GM12878 (cell line): ENCODE measurements around the gene RUVBL2. TPM values are rescaled to one million over a fixed set of nuclear protein-coding genes. Genes with fewer than 3 reads are reported as not detected.

Source experiments
- CEBPB ChIP-seq, 2 experiments: fragments of 150-350 bp in 1 of 2; IDR thresholded peaks; 2 replicates each; pipeline ENCODE4 v1.6.1; 2012 to 2014; ENCODE audit warnings: low read depth in 2 of 2, low read length in 2 of 2, borderline replicate concordance in 1 of 2, inconsistent platforms in 1 of 2
- CHD1 ChIP-seq: IDR thresholded peaks from 2 replicates; pipeline ENCODE4 v1.6.1; 2012; ENCODE audit warnings: low read depth, low read length, improper control_type of control experiment
- CHD2 ChIP-seq: IDR thresholded peaks from 2 replicates; pipeline ENCODE4 v1.6.1; 2011; ENCODE audit warnings: low read depth, low read length, improper control_type of control experiment, borderline replicate concordance
- EP300 ChIP-seq, 2 experiments: fragments of 150-350 bp in 1 of 2; IDR thresholded peaks; 2 replicates each; pipeline ENCODE4 v1.6.1; 2011 to 2012; ENCODE audit warnings: low read depth in 2 of 2, low read length in 2 of 2, borderline replicate concordance in 1 of 2, improper control_type of control experiment in 1 of 2, inconsistent platforms in 1 of 2; ENCODE audit not compliant: control insufficient read depth in 1 of 2
- JUNB ChIP-seq: IDR thresholded peaks from 2 replicates; pipeline ENCODE4 v1.6.1; 2016; ENCODE audit warnings: antibody characterized with exemption, mild to moderate bottlenecking
- LARP7 ChIP-seq: fragments of 450-650 bp; IDR thresholded peaks from 2 replicates; pipeline ENCODE4 v1.6.1; 2017; ENCODE audit warnings: mild to moderate bottlenecking
- MEF2A ChIP-seq: IDR thresholded peaks from 2 replicates; pipeline ENCODE4 v1.6.1; 2011; ENCODE audit warnings: low read depth, mild to moderate bottlenecking, low read length, moderate library complexity; ENCODE audit not compliant: insufficient read depth
- MTA2 ChIP-seq: fragments of 450-650 bp; IDR thresholded peaks from 2 replicates; pipeline ENCODE4 v1.6.1; 2016; ENCODE audit warnings: low read depth, mild to moderate bottlenecking, moderate library complexity
- MXI1 ChIP-seq: fragments of 150-350 bp; IDR thresholded peaks from 2 replicates; pipeline ENCODE4 v1.6.1; 2011; ENCODE audit warnings: low read depth, mild to moderate bottlenecking, inconsistent platforms, low read length, improper control_type of control experiment
- RELA ChIP-seq: fragments of 450-650 bp; IDR thresholded peaks from 2 replicates; pipeline ENCODE4 v1.8.0; 2014; ENCODE audit warnings: borderline replicate concordance; ENCODE audit not compliant: partially characterized antibody
- SUZ12 ChIP-seq: fragments of 200-600 bp; sonication (generic); IDR thresholded peaks from one replicate; pipeline ENCODE4 v1.6.1; 2018; ENCODE audit warnings: antibody characterized with exemption, mild to moderate bottlenecking; ENCODE audit not compliant: unreplicated experiment
- TARDBP ChIP-seq: IDR thresholded peaks from 2 replicates; pipeline ENCODE4 v1.6.1; 2016; ENCODE audit warnings: borderline replicate concordance
- TCF12 ChIP-seq: IDR thresholded peaks from 2 replicates; pipeline ENCODE4 v1.6.1; 2011; ENCODE audit warnings: low read depth, mild to moderate bottlenecking, low read length
- YY1 ChIP-seq: IDR thresholded peaks from 2 replicates; pipeline ENCODE4 v1.6.1; 2011; ENCODE audit warnings: low read depth, mild to moderate bottlenecking, low read length
- polyA plus RNA-seq, 11 experiments: library from polyadenylated mRNA; depleted of rRNA in 4 of 11; unstranded in 6 of 11; stranded (reverse) in 5 of 11; fragments of >200 nt; fragmentation: Nextera tagmentation in 4 of 11; fragmentation: Illumina TruSeq in 1 of 11; extraction: Ambion mirVana in 4 of 11; extraction: Trizol in 1 of 11; gene quantifications; 1 replicate in 1 of 11; 2 replicates in 10 of 11; pipeline versions ENCODE4 v1.2.1 to v1.2.3, GENCODE V29; 2011 to 2016; ENCODE audit warnings: inconsistent platforms in 2 of 11, missing spikeins in 2 of 11, low read depth in 1 of 11
- total RNA-seq, 4 experiments: library from RNA; depleted of rRNA in 3 of 4; stranded (reverse); fragments of >200 nt in 3 of 4; fragmentation: Illumina TruSeq in 1 of 4; extraction: Trizol in 1 of 4; gene quantifications; 2 replicates each; pipeline versions ENCODE4 v1.2.1 to v1.2.3, GENCODE V29; 2013 to 2021
- TF ChIP-seq, protein P1 (sequence below): fragments of 450-650 bp; IDR thresholded peaks from 2 replicates; pipeline ENCODE4 v1.6.1; 2017; ENCODE audit warnings: mild to moderate bottlenecking, moderate library complexity
- TF ChIP-seq, protein P2 (sequence below): IDR thresholded peaks from 2 replicates; pipeline ENCODE4 v1.6.1; 2011; ENCODE audit warnings: borderline replicate concordance, low read depth, mild to moderate bottlenecking, moderate library complexity, low read length; ENCODE audit not compliant: insufficient read depth, poor library complexity, severe bottlenecking
- TF ChIP-seq, protein P3 (sequence below): fragments of 450-650 bp; IDR thresholded peaks from 2 replicates; pipeline ENCODE4 v1.6.1; 2014; ENCODE audit warnings: mild to moderate bottlenecking
- TF ChIP-seq, protein P4 (sequence below): fragments of 150-350 bp; IDR thresholded peaks from 2 replicates; pipeline ENCODE4 v1.6.1; 2016; ENCODE audit warnings: low read depth, low read length

The RUVBL2 gene
- total and polyA plus RNA-seq, 10 of the 15 experiments (the other 5 are each of a cell fraction or from before 2014, with no cell fraction given) = 33.8 to 224 (median 125) TPM

DNA sequence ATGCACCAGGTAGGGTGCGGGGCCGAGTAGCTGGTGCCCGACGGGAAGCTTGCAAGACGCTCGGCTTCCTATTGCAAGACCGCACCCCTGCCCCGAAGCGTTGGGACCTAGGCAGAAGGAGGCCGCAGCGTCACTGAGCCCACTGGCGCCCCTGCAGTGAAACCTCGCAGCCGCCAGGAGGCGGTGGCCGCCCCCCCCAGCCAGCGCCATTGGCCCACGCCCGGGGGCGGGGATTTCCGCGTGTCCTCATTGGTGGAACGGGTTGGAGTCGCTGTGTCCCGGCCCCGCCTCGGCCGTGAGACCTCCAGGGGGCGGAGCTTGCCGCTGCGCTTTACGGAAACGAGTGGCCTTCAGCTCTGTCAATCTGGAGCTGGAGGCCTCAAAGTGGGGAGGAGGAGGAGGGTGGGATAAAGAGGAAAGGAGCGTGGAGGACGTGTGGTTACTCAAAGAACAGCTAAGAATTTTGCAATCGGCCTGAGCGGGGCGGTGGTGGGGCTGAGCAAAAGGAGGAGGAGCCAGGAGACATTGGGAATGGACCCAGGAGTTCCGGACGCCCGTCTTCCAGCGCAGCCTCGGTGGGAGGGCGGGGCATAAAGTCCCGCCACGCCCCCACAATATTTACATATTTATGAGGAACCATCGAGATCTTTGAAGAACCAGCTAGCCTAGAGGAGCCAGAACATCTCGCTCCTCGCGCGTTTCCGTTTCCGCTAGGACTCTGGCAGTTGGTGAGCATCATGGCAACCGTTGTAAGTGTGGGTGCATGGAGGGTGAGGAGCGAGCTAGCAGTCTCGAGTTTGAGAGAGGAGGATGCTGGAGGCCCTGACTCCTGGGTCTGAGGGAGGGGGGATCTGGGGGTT, at the start of gene RUVBL2, which contains the start of gene GYS1 (continued):
- TF ChIP-seq, protein P1, sequence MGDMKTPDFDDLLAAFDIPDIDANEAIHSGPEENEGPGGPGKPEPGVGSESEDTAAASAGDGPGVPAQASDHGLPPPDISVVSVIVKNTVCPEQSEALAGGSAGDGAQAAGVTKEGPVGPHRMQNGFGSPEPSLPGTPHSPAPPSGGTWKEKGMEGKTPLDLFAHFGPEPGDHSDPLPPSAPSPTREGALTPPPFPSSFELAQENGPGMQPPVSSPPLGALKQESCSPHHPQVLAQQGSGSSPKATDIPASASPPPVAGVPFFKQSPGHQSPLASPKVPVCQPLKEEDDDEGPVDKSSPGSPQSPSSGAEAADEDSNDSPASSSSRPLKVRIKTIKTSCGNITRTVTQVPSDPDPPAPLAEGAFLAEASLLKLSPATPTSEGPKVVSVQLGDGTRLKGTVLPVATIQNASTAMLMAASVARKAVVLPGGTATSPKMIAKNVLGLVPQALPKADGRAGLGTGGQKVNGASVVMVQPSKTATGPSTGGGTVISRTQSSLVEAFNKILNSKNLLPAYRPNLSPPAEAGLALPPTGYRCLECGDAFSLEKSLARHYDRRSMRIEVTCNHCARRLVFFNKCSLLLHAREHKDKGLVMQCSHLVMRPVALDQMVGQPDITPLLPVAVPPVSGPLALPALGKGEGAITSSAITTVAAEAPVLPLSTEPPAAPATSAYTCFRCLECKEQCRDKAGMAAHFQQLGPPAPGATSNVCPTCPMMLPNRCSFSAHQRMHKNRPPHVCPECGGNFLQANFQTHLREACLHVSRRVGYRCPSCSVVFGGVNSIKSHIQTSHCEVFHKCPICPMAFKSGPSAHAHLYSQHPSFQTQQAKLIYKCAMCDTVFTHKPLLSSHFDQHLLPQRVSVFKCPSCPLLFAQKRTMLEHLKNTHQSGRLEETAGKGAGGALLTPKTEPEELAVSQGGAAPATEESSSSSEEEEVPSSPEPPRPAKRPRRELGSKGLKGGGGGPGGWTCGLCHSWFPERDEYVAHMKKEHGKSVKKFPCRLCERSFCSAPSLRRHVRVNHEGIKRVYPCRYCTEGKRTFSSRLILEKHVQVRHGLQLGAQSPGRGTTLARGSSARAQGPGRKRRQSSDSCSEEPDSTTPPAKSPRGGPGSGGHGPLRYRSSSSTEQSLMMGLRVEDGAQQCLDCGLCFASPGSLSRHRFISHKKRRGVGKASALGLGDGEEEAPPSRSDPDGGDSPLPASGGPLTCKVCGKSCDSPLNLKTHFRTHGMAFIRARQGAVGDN = 0 out of 2 replicates have a peak, but pooled peaks have one; percentile 38
- TF ChIP-seq CHD2 = peak; percentile 91
- no peak; the same call in 1 of the 2 replicates for TF ChIP-seq CHD1
- TF ChIP-seq MXI1 = peak; percentile 96
- TF ChIP-seq, protein P2, sequence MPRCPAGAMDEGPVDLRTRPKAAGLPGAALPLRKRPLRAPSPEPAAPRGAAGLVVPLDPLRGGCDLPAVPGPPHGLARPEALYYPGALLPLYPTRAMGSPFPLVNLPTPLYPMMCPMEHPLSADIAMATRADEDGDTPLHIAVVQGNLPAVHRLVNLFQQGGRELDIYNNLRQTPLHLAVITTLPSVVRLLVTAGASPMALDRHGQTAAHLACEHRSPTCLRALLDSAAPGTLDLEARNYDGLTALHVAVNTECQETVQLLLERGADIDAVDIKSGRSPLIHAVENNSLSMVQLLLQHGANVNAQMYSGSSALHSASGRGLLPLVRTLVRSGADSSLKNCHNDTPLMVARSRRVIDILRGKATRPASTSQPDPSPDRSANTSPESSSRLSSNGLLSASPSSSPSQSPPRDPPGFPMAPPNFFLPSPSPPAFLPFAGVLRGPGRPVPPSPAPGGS = no peak
- TF ChIP-seq CEBPB (IDR thresholded peaks at IDR 0.05; ENCODE audit: borderline replicate concordance in 1 of 2, low read depth in 2 of 2, low read length in 2 of 2) = no peak
- peak; percentile 94 for TF ChIP-seq YY1
- no peak for TF ChIP-seq JUNB
- TF ChIP-seq, protein P3, sequence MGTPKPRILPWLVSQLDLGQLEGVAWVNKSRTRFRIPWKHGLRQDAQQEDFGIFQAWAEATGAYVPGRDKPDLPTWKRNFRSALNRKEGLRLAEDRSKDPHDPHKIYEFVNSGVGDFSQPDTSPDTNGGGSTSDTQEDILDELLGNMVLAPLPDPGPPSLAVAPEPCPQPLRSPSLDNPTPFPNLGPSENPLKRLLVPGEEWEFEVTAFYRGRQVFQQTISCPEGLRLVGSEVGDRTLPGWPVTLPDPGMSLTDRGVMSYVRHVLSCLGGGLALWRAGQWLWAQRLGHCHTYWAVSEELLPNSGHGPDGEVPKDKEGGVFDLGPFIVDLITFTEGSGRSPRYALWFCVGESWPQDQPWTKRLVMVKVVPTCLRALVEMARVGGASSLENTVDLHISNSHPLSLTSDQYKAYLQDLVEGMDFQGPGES = peak; percentile 88
- 0 out of 2 replicates have a peak, but pooled peaks have one; percentile 19 for TF ChIP-seq TARDBP
- TF ChIP-seq TCF12 = no peak; the same call in 1 of the 2 replicates
- TF ChIP-seq MEF2A = no peak
- peak; percentile 84 for TF ChIP-seq MTA2
- TF ChIP-seq, protein P4, sequence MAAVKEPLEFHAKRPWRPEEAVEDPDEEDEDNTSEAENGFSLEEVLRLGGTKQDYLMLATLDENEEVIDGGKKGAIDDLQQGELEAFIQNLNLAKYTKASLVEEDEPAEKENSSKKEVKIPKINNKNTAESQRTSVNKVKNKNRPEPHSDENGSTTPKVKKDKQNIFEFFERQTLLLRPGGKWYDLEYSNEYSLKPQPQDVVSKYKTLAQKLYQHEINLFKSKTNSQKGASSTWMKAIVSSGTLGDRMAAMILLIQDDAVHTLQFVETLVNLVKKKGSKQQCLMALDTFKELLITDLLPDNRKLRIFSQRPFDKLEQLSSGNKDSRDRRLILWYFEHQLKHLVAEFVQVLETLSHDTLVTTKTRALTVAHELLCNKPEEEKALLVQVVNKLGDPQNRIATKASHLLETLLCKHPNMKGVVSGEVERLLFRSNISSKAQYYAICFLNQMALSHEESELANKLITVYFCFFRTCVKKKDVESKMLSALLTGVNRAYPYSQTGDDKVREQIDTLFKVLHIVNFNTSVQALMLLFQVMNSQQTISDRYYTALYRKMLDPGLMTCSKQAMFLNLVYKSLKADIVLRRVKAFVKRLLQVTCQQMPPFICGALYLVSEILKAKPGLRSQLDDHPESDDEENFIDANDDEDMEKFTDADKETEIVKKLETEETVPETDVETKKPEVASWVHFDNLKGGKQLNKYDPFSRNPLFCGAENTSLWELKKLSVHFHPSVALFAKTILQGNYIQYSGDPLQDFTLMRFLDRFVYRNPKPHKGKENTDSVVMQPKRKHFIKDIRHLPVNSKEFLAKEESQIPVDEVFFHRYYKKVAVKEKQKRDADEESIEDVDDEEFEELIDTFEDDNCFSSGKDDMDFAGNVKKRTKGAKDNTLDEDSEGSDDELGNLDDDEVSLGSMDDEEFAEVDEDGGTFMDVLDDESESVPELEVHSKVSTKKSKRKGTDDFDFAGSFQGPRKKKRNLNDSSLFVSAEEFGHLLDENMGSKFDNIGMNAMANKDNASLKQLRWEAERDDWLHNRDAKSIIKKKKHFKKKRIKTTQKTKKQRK = peak; percentile 57; the same call in 1 of the 2 replicates
- TF ChIP-seq RELA = peak; percentile 81
- no peak for TF ChIP-seq SUZ12
- no peak for TF ChIP-seq EP300 (IDR thresholded peaks at IDR 0.05; ENCODE audit: borderline replicate concordance in 1 of 2, control insufficient read depth in 1 of 2, low read depth in 2 of 2, low read length in 2 of 2)
- 0 out of 2 replicates have a peak, but pooled peaks have one; percentile 7 for TF ChIP-seq LARP7
